HG02623 (cell line): ENCODE measurements around the gene RASAL3.

Experiments used
- ATAC-seq: cut with Tn5 transposase; IDR thresholded peaks from one replicate; pipeline ENCODE4 v1.9.1; 2021; ENCODE audit warnings: moderate library complexity; ENCODE audit not compliant: unreplicated experiment

RASAL3 gene

GRCh38 chr19:15436012-15436825, 28.1 kb downstream of the RASAL3 start:
- ATAC-seq: no peak

- ATAC-seq: no peak
Observed at GRCh38 chr19:15433519-15434069, 30.8 kb downstream of the RASAL3 start.

- peak; percentile 65 for ATAC-seq
Observed at GRCh38 chr19:15432629-15433518, 31.5 kb downstream of the RASAL3 start.

GRCh38 chr19:15432018-15432494, 32.3 kb downstream of the RASAL3 start:
- ATAC-seq: no peak

GRCh38 chr19:15431396-15432017, 32.8 kb downstream of the RASAL3 start:
- ATAC-seq: no peak

- ATAC-seq: no peak
Observed at GRCh38 chr19:15430526-15431120, 33.7 kb downstream of the RASAL3 start.

- ATAC-seq: no peak
Observed at GRCh38 chr19:15429825-15430467, 34.4 kb downstream of the RASAL3 start.

- no peak for ATAC-seq
Observed at GRCh38 chr19:15428956-15429824, 35.2 kb downstream of the RASAL3 start.

- no peak for ATAC-seq
Observed at GRCh38 chr19:15427991-15428471, 36.3 kb downstream of the RASAL3 start.

- no peak for ATAC-seq
Observed at GRCh38 chr19:15427350-15427700, 37.0 kb downstream of the RASAL3 start.

GRCh38 chr19:15426485-15427349, 37.6 kb downstream of the RASAL3 start:
- ATAC-seq: no peak

GRCh38 chr19:15425321-15425950, 38.9 kb downstream of the RASAL3 start:
- no peak for ATAC-seq

- no peak for ATAC-seq
Observed at GRCh38 chr19:15424692-15425272, 39.6 kb downstream of the RASAL3 start.

- no peak for ATAC-seq
Observed at GRCh38 chr19:15424121-15424520, 40.2 kb downstream of the RASAL3 start.

GRCh38 chr19:15423130-15423529, 41.2 kb downstream of the RASAL3 start:
- no peak for ATAC-seq

GRCh38 chr19:15422296-15423075, 41.9 kb downstream of the RASAL3 start:
- ATAC-seq: no peak
